HG03159 (cell line): Measurements from ENCODE around the gene PAQR6.

Experiments
- ATAC-seq: cut with Tn5 transposase; IDR thresholded peaks from one replicate; pipeline ENCODE4 v1.9.1; 2021; ENCODE audit warnings: mild to moderate bottlenecking, moderate library complexity; ENCODE audit not compliant: unreplicated experiment

Gene PAQR6, protein sequence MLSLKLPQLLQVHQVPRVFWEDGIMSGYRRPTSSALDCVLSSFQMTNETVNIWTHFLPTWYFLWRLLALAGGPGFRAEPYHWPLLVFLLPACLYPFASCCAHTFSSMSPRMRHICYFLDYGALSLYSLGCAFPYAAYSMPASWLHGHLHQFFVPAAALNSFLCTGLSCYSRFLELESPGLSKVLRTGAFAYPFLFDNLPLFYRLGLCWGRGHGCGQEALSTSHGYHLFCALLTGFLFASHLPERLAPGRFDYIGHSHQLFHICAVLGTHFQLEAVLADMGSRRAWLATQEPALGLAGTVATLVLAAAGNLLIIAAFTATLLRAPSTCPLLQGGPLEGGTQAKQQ

GRCh38 chr1:156247460-156248322 lies at the start of gene PAQR6:
Gene PAQR6 (minus strand): TSS chr1:156248056. CDS start chr1:156246731, 1,325 bp downstream.
- ATAC-seq = no peak

GRCh38 chr1:156295391-156295947 lies 47.6 kb upstream of the PAQR6 start, which contains the start of gene GLMP:
Gene GLMP (minus strand): TSS chr1:156295679. CDS start chr1:156295645, 34 bp downstream.
- ATAC-seq = no peak

- ATAC-seq = no peak
These were observed 46.0 kb upstream of the PAQR6 start for GRCh38 chr1:156293895-156294294.

DNA sequence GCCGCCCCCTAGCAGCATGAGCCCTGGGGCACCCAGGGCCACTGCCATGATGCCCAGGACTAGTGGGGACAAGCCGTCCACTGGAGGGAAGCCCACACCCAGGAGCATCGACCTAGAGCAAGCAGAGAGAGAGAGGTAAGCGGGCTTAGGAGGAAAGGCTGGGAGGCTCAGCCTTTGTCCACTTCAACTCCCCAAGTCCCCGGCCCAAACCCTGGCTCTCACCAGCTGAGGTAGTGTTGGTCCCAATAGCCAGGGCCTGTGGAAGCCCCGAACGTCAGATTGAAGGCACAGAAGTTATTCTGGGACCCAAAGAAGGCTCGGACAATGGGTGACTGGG lies 45.2 kb upstream of the PAQR6 start:
- no peak for ATAC-seq

DNA sequence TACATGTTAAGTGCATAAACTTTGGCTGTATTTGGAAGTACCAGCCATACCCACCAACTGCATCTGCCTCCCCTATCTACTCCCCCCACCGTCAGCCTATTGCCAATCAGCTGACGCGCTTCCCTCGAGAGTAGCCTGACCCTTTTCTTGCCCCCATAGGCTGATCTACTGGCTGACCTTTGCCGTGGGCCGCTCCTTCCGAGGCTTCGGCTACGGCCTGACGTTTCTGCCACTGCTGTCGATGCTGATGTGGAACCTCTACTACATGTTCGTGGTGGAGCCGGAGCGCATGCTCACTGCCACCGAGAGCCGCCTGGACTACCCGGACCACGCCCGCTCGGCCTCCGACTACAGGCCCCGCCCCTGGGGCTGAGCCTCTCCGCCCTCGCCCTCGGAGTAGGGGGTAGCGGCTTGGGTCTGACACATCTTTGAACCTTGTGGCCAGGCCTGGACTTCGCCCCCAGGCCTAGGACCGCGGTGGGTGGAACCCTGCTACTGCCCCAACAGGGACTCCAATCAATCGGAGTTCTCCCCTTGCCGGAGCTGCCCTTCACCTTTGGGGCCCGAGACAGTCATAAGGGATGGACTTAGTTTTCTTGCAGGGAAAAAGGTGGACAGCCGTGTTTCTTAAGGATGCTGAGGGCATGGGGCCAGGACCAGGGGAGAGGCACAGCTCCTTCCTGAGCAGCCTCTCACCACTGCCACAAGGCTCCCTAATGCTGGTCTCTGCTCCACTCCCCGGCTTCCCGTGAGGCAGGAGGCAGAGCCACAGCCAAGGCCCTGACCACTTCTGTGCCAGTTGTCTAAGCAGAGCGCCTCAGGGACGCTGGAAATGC lies 43.6 kb upstream of the PAQR6 start:
- no peak for ATAC-seq

DNA sequence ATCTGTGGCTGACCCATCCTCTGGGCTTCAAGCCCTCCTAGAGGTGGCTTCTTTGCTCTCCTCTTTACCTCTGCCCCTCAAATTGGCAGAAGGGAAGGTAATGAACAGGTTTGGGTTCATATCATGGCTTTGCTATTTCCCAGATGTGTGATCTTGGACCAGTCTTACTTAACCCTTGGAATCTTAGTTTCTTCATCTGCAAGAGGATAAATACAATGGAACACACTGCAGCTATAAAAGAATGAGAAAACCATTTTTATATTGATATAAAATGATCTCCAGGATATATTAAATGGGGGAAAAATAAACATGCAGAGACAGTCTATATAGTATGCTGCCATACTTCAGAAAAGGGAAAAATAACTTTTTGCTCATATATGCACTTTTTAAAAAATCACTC lies 42.0 kb upstream of the PAQR6 start:
- ATAC-seq = no peak

DNA sequence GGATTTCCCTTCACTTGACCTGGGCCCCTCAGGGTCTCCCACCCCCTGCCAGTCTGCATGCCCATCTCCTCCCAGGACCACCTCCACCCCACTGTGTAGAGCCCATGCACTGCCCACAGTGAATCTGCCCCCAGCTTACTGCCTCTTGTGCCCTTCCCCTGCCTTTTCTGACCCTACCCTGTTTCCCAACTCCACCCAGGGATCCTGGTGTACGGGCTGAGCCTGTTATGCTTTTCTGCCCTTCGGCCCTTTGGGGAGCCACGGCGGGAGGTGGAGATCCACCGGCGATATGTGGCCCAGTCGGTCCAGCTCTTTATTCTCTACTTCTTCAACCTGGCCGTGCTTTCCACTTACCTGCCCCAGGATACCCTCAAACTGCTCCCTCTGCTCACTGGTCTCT lies 38.2 kb upstream of the PAQR6 start:
- ATAC-seq = no peak

- no peak for ATAC-seq
These were observed 37.6 kb upstream of the PAQR6 start for GRCh38 chr1:156285437-156285836.

DNA sequence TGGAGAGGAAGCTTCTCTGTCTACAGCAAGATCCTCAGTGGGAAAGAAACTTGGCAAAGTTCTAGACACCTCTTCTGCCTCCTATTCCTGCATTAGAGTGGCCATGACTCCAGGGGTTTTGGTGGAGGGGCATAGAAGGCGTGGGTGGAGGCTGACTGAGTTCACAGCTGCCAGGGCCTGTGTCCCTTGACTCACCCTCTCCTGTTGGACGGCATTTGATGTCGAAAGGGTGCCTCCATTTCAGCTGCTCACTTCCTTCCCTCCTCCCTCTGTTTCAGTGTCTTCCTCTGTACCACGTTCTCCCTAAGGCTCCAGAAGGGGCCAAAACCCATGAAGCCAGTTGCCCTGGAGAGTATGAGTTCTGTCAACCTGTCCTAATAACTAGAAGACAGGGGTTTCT lies 36.9 kb upstream of the PAQR6 start:
- ATAC-seq = no peak

- no peak for ATAC-seq
These were observed 36.3 kb upstream of the PAQR6 start, which contains the start of gene TMEM79 for GRCh38 chr1:156284112-156284511. Gene TMEM79 (plus strand): TSS chr1:156284325. CDS start chr1:156285227, 902 bp downstream.

GRCh38 chr1:156283521-156283920 lies 35.7 kb upstream of the PAQR6 start:
- no peak for ATAC-seq

GRCh38 chr1:156282479-156283222 lies 34.8 kb upstream of the PAQR6 start, which contains the start of gene SMG5:
Gene SMG5 (minus strand): TSS chr1:156282825. CDS start chr1:156282680, 145 bp downstream.
- ATAC-seq = peak; percentile 81

DNA sequence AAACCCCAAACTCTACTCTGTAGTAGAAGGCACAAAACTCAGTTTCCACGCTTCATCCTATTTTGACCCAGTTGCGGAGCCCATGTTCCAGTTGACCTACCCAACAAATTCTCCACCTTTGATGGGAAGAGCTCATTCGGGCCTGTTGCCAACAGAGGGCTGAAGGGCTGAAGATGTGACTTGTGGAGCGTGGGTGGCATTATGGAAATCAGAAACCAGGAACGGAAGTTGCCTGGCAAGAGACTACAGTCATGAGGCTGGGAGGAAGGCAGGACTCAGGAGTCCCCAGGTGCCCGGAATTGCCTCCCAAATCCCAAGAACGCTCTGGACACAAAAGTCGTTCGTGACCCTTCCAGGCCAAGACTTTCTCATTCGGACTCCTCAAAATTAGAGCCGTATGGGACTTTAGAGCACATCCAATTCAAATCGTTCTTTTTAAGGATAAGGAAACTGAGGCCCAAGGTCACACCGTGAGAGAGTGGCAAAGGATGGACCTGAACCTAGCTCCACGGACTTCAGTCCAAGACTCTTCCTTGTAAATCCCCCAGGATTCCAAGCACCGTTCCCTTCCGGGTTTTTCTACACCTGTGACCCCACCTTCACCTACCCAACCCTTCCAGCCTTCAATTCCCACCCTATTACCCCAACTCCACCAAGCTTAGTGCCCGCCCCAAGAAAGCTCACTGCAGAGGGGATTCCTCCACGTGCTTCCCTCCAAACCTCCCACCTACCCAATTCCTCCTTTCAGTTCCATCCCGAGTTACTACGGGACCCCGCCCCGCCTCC lies 34.0 kb upstream of the PAQR6 start:
- ATAC-seq = peak; percentile 4

- peak; percentile 38 for ATAC-seq
These were observed 33.4 kb upstream of the PAQR6 start for GRCh38 chr1:156281281-156281680.

DNA sequence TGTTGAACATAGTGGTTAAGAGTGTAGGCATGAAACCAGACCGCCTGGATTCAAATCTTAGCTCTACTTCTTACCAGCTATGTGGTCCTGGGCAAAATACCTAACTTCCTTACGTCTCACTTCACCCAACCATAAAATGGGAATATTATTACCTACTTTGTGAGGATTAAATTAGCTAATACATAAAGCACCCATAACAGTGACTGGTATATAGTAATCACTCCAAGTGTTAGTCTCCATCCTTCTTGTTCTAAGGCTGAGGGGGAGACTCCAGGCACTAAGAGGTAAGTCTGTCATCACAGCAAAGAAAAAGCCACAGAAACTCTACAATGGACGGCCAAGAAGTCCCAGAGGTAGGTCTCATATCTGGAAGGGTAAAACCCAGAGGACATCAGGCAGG lies 32.0 kb upstream of the PAQR6 start:
- ATAC-seq = no peak

GRCh38 chr1:156276966-156277381 lies 29.1 kb upstream of the PAQR6 start:
- ATAC-seq = no peak

- no peak for ATAC-seq
These were observed 28.7 kb upstream of the PAQR6 start for GRCh38 chr1:156276532-156276931.

GRCh38 chr1:156270314-156270713 lies 22.5 kb upstream of the PAQR6 start:
- no peak for ATAC-seq

GRCh38 chr1:156268336-156268735 lies 20.5 kb upstream of the PAQR6 start:
- ATAC-seq = no peak
